IPS-18a (cell line): ENCODE data around the gene TCF19.

Experiments
- H3K27ac ChIP-seq: one replicate; pipeline ENCODE4 v1.5.1; 2013; ENCODE audit warnings: low read length
- H3K27me3 ChIP-seq: one replicate; pipeline ENCODE4 v1.6.1; 2013; ENCODE audit warnings: mild to moderate bottlenecking, low read length; ENCODE audit not compliant: control insufficient read depth, insufficient read depth
- H3K36me3 ChIP-seq: one replicate; pipeline ENCODE4 v1.6.1; 2013; ENCODE audit warnings: low read depth, low read length; ENCODE audit not compliant: control insufficient read depth
- H3K4me1 ChIP-seq: one replicate; pipeline ENCODE4 v1.6.1; 2013; ENCODE audit warnings: low read depth, low read length; ENCODE audit not compliant: control insufficient read depth
- H3K4me3 ChIP-seq: one replicate; pipeline ENCODE4 v1.5.1; 2013; ENCODE audit warnings: low read length
- H3K9ac ChIP-seq: one replicate; pipeline ENCODE4 v1.6.1; 2013; ENCODE audit warnings: mild to moderate bottlenecking, low read length, moderate library complexity
- H3K9me3 ChIP-seq: one replicate; pipeline ENCODE4 v1.6.1; 2013; ENCODE audit warnings: low read depth, low read length; ENCODE audit not compliant: control insufficient read depth

The TCF19 gene

GRCh38 chr6:31120151-31120915 is 38.1 kb upstream of the TCF19 start, which contains the start of gene CDSN:
TSS of gene CDSN (minus strand) at chr6:31120446. CDS start at chr6:31120419, 27 bp downstream.
- Histone ChIP-seq H3K27ac (no peak within 1 kb of the TSS), H3K4me3 (no peak within 1 kb of the TSS), H3K9me3 (no peaks in the 10 kb centered on the region), H3K36me3 (no peaks in the 10 kb centered on the region), H3K27me3 (no peaks in the 10 kb centered on the region), H3K9ac (no peak within 1 kb of the TSS), H3K4me1 (no peaks in the 10 kb centered on the region)

- no peaks in the 10 kb centered on the region for H3K27me3 ChIP-seq
- no peaks in the 10 kb centered on the region for H3K9me3 ChIP-seq
- no peaks in the 10 kb centered on the region for H3K36me3 ChIP-seq
- H3K4me1 ChIP-seq, result no peaks in the 10 kb centered on the region
- no peak overlapping the region for H3K27ac ChIP-seq
- H3K4me3 ChIP-seq, result no peak overlapping the region
- no peak overlapping the region for H3K9ac ChIP-seq
Observed at GRCh38 chr6:31121131-31121790, 37.1 kb upstream of the TCF19 start.

- no peaks in the 10 kb centered on the region for H3K36me3 ChIP-seq
- H3K9me3 ChIP-seq, result no peaks in the 10 kb centered on the region
- H3K9ac ChIP-seq, result no peak overlapping the region
- H3K27me3 ChIP-seq, result no peaks in the 10 kb centered on the region
- H3K27ac ChIP-seq, result no peak overlapping the region
- H3K4me1 ChIP-seq, result no peaks in the 10 kb centered on the region
- H3K4me3 ChIP-seq, result no peak overlapping the region
Observed at GRCh38 chr6:31122791-31123706, 35.3 kb upstream of the TCF19 start.

- H3K36me3 ChIP-seq, result no peaks in the 10 kb centered on the region
- H3K9me3 ChIP-seq, result no peaks in the 10 kb centered on the region
- H3K4me3 ChIP-seq, result no peak overlapping the region
- no peak overlapping the region for H3K9ac ChIP-seq
- no peaks in the 10 kb centered on the region for H3K27me3 ChIP-seq
- H3K27ac ChIP-seq, result no peak overlapping the region
- H3K4me1 ChIP-seq, result no peaks in the 10 kb centered on the region
Observed at GRCh38 chr6:31125162-31125561, 33.2 kb upstream of the TCF19 start.

GRCh38 chr6:31125586-31126363 is 32.6 kb upstream of the TCF19 start:
- Histone ChIP-seq H3K9ac (no peak overlapping the region), H3K27me3 (no peaks in the 10 kb centered on the region), H3K4me3 (no peak overlapping the region), H3K4me1 (no peaks in the 10 kb centered on the region), H3K27ac (no peak overlapping the region), H3K36me3 (no peaks in the 10 kb centered on the region), H3K9me3 (no peaks in the 10 kb centered on the region)

- Histone ChIP-seq H3K36me3 (no peaks in the 10 kb centered on the region), H3K9me3 (no peaks in the 10 kb centered on the region), H3K9ac (no peak overlapping the region), H3K27ac (no peak overlapping the region), H3K4me1 (peaks cover under 1% of the 10 kb centered on the region), H3K27me3 (no peaks in the 10 kb centered on the region), H3K4me3 (no peak overlapping the region)
Observed at GRCh38 chr6:31126396-31127175, 31.8 kb upstream of the TCF19 start.

GRCh38 chr6:31128093-31128676 is 30.2 kb upstream of the TCF19 start:
- Histone ChIP-seq H3K9ac (no peak overlapping the region), H3K9me3 (no peaks in the 10 kb centered on the region), H3K27ac (no peak overlapping the region), H3K36me3 (no peaks in the 10 kb centered on the region), H3K27me3 (no peaks in the 10 kb centered on the region), H3K4me1 (peaks cover 4% of the 10 kb centered on the region), H3K4me3 (no peak overlapping the region)

- Histone ChIP-seq H3K9ac (no peak overlapping the region), H3K27ac (no peak overlapping the region), H3K36me3 (no peaks in the 10 kb centered on the region), H3K27me3 (no peaks in the 10 kb centered on the region), H3K9me3 (no peaks in the 10 kb centered on the region), H3K4me1 (peaks cover 4% of the 10 kb centered on the region), H3K4me3 (no peak overlapping the region)
Observed at GRCh38 chr6:31129130-31129529, 29.3 kb upstream of the TCF19 start.

- no peaks in the 10 kb centered on the region for H3K36me3 ChIP-seq
- H3K4me3 ChIP-seq, result no peak overlapping the region
- H3K9ac ChIP-seq, result no peak overlapping the region
- no peak overlapping the region for H3K27ac ChIP-seq
- H3K4me1 ChIP-seq, result peaks cover 4% of the 10 kb centered on the region
- H3K9me3 ChIP-seq, result no peaks in the 10 kb centered on the region
- H3K27me3 ChIP-seq, result no peaks in the 10 kb centered on the region
Observed at GRCh38 chr6:31130751-31131150, 27.6 kb upstream of the TCF19 start.

GRCh38 chr6:31131595-31131994 is 26.8 kb upstream of the TCF19 start:
- no peak overlapping the region for H3K27ac ChIP-seq
- H3K9ac ChIP-seq, result no peak overlapping the region
- H3K36me3 ChIP-seq, result no peaks in the 10 kb centered on the region
- H3K4me3 ChIP-seq, result no peak overlapping the region
- no peaks in the 10 kb centered on the region for H3K27me3 ChIP-seq
- peaks cover 4% of the 10 kb centered on the region for H3K4me1 ChIP-seq
- H3K9me3 ChIP-seq, result no peaks in the 10 kb centered on the region
